GM18861 (cell line): ENCODE results near the gene DDX60.
"Not testable (repeated sequence)": the region's sequence is repeated elsewhere in the genome, so short reads cannot be mapped to it uniquely, and the experiment has no call there.

ENCODE experiments used
- ATAC-seq: cut with Tn5 transposase; IDR thresholded peaks from one replicate; pipeline ENCODE4 v1.9.1; 2021; ENCODE audit not compliant: unreplicated experiment

Gene DDX60

GRCh38 chr4:168318266-168318895 lies at the start of gene DDX60:
Gene DDX60, minus strand, starts transcription at chr4:168318752. Its CDS starts 7,493 bp downstream, at chr4:168311259.
- ATAC-seq: peak; percentile 97

GRCh38 chr4:168367065-168367464 lies 48.5 kb upstream of the DDX60 start:
- no peak for ATAC-seq

- no peak for ATAC-seq
These were observed 43.5 kb upstream of the DDX60 start for GRCh38 chr4:168362025-168362401.

GRCh38 chr4:168361365-168362024 lies 42.9 kb upstream of the DDX60 start:
- no peak for ATAC-seq

GRCh38 chr4:168360271-168360670 lies 41.7 kb upstream of the DDX60 start:
- ATAC-seq: no peak

- ATAC-seq: no peak
These were observed 39.4 kb upstream of the DDX60 start for GRCh38 chr4:168357941-168358340.

GRCh38 chr4:168353746-168354145 lies 35.2 kb upstream of the DDX60 start:
- no peak for ATAC-seq

GRCh38 chr4:168337550-168337940 lies 19.0 kb upstream of the DDX60 start:
- no peak for ATAC-seq

GRCh38 chr4:168336837-168337549 lies 18.4 kb upstream of the DDX60 start:
- no peak for ATAC-seq

GRCh38 chr4:168335621-168336020 lies 17.1 kb upstream of the DDX60 start:
- ATAC-seq: no peak

GRCh38 chr4:168334053-168334452 lies 15.5 kb upstream of the DDX60 start:
- no peak for ATAC-seq

GRCh38 chr4:168330575-168330974 lies 12.0 kb upstream of the DDX60 start:
- not testable (repeated sequence) for ATAC-seq

GRCh38 chr4:168325591-168325990 lies 7.0 kb upstream of the DDX60 start:
- no peak for ATAC-seq

- no peak for ATAC-seq
These were observed 2.5 kb upstream of the DDX60 start for GRCh38 chr4:168321006-168321405.

GRCh38 chr4:168319486-168320019 lies 1.0 kb upstream of the DDX60 start:
- no peak for ATAC-seq

- no peak for ATAC-seq
These were observed 931 bp downstream of the DDX60 start for GRCh38 chr4:168317621-168318020.

GRCh38 chr4:168309781-168310180 lies 8.8 kb downstream of the DDX60 start:
- ATAC-seq: no peak

- ATAC-seq: no peak
These were observed 9.6 kb downstream of the DDX60 start for GRCh38 chr4:168308912-168309311.

GRCh38 chr4:168306476-168306875 lies 12.1 kb downstream of the DDX60 start:
- ATAC-seq: no peak

GRCh38 chr4:168304744-168305459 lies 13.7 kb downstream of the DDX60 start:
- no peak for ATAC-seq

GRCh38 chr4:168303430-168303829 lies 15.1 kb downstream of the DDX60 start:
- not testable (repeated sequence) for ATAC-seq
